GM21526 (cell line): ENCODE data around the gene SLC9A8.

ENCODE experiments used
- ATAC-seq: cut with Tn5 transposase; IDR thresholded peaks from one replicate; pipeline ENCODE4 v1.9.1; 2021; ENCODE audit warnings: moderate library complexity; ENCODE audit not compliant: unreplicated experiment, low FRiP score

Gene SLC9A8

GRCh38 chr20:49909499-49910339 is 97.1 kb downstream of the SLC9A8 start:
- no peak for ATAC-seq

GRCh38 chr20:49910340-49910706 is 97.7 kb downstream of the SLC9A8 start:
- no peak for ATAC-seq

GRCh38 chr20:49913399-49914047 is 100.9 kb downstream of the SLC9A8 start:
- no peak for ATAC-seq

- ATAC-seq: no peak
Observed at GRCh38 chr20:49914310-49915117, 101.9 kb downstream of the SLC9A8 start.

GRCh38 chr20:49915118-49915379 is 102.4 kb downstream of the SLC9A8 start:
- ATAC-seq: no peak

- ATAC-seq: peak; percentile 75
Observed at GRCh38 chr20:49915380-49916145, 102.9 kb downstream of the SLC9A8 start, which contains the start of gene SPATA2. Gene SPATA2, minus strand, starts transcription at chr20:49915529. Its CDS starts 7,039 bp downstream, at chr20:49908490.

GRCh38 chr20:49916146-49917002 is 103.7 kb downstream of the SLC9A8 start:
- ATAC-seq: no peak

GRCh38 chr20:49918446-49918845 is 105.8 kb downstream of the SLC9A8 start:
- ATAC-seq: no peak

- ATAC-seq: no peak
Observed at GRCh38 chr20:49919009-49919408, 106.4 kb downstream of the SLC9A8 start.

- no peak for ATAC-seq
Observed at GRCh38 chr20:49919461-49919860, 106.8 kb downstream of the SLC9A8 start.

GRCh38 chr20:49924247-49924646 is 111.6 kb downstream of the SLC9A8 start:
- ATAC-seq: no peak

GRCh38 chr20:49925901-49926454 is 113.3 kb downstream of the SLC9A8 start:
- ATAC-seq: no peak

- ATAC-seq: no peak
Observed at GRCh38 chr20:49928411-49929141, 115.9 kb downstream of the SLC9A8 start.

- ATAC-seq: no peak
Observed at GRCh38 chr20:49929142-49929494, 116.5 kb downstream of the SLC9A8 start.

- no peak for ATAC-seq
Observed at GRCh38 chr20:49935746-49936152, 123.1 kb downstream of the SLC9A8 start.

GRCh38 chr20:49936153-49937026 is 123.8 kb downstream of the SLC9A8 start, which contains the start of gene RNF114:
Gene RNF114, plus strand, starts transcription at chr20:49936397. Its CDS starts 16 bp downstream, at chr20:49936413.
- peak; percentile 73 for ATAC-seq

- no peak for ATAC-seq
Observed at GRCh38 chr20:49937027-49937929, 124.7 kb downstream of the SLC9A8 start.
